HK-2 (cell line): Measurements from ENCODE around the gene CFAP46.
"Not testable (repeated sequence)": the region's sequence is repeated elsewhere in the genome, so short reads cannot be mapped to it uniquely, and the experiment has no call there.

Source experiments
- DNase-seq: peaks from one replicate; pipeline ENCODE4 v3.0.0-alpha.2; 2018; ENCODE audit not compliant: unreplicated experiment

Gene CFAP46

GRCh38 chr10:132827861-132828539, 114.4 kb downstream of the CFAP46 start:
- DNase-seq: no peak

GRCh38 chr10:132827423-132827789, 115.0 kb downstream of the CFAP46 start:
- DNase-seq: no peak

GRCh38 chr10:132826524-132827422, 115.6 kb downstream of the CFAP46 start:
- DNase-seq: no peak

GRCh38 chr10:132825783-132826523, 116.4 kb downstream of the CFAP46 start:
- DNase-seq: not testable (repeated sequence)

GRCh38 chr10:132820056-132820455, 122.3 kb downstream of the CFAP46 start:
- no peak for DNase-seq

GRCh38 chr10:132817701-132818211, 124.6 kb downstream of the CFAP46 start:
- no peak for DNase-seq

- DNase-seq: no peak
These were observed 125.7 kb downstream of the CFAP46 start for GRCh38 chr10:132816718-132817117.

- DNase-seq: no peak
These were observed 127.1 kb downstream of the CFAP46 start for GRCh38 chr10:132815168-132815857.

GRCh38 chr10:132814469-132814856, 127.9 kb downstream of the CFAP46 start:
- no peak for DNase-seq

- no peak for DNase-seq
These were observed 128.6 kb downstream of the CFAP46 start for GRCh38 chr10:132813560-132814468.

GRCh38 chr10:132813001-132813401, 129.4 kb downstream of the CFAP46 start:
- no peak for DNase-seq

- no peak for DNase-seq
These were observed 129.8 kb downstream of the CFAP46 start for GRCh38 chr10:132812520-132812919.

GRCh38 chr10:132811891-132812481, 130.4 kb downstream of the CFAP46 start:
- no peak for DNase-seq

GRCh38 chr10:132810807-132811700, 131.3 kb downstream of the CFAP46 start:
- DNase-seq: no peak

- DNase-seq: no peak
These were observed 132.1 kb downstream of the CFAP46 start for GRCh38 chr10:132810141-132810806.

- no peak for DNase-seq
These were observed 132.9 kb downstream of the CFAP46 start for GRCh38 chr10:132809232-132810140.
